Testis (tissue), 2 donors: ENCODE measurements around the gene DUS3L.

Source experiments
- POLR2A ChIP-seq: fragments of 450-650 bp; IDR thresholded peaks from one replicate; pipeline ENCODE4 v1.6.1; 2017; ENCODE audit warnings: antibody characterized with exemption, mild to moderate bottlenecking, moderate library complexity
- TF ChIP-seq, protein P1 (sequence below), 3 experiments: fragments of 450-650 bp in 2 of 3; fragments of 200-600 bp in 1 of 3; sonication (generic) in 1 of 3; IDR thresholded peaks; one replicate each; pipeline ENCODE4 v1.5.1; 2016 to 2019; ENCODE audit warnings: antibody characterized with exemption in 3 of 3, mild to moderate bottlenecking in 2 of 3, moderate library complexity in 1 of 3

DNA sequence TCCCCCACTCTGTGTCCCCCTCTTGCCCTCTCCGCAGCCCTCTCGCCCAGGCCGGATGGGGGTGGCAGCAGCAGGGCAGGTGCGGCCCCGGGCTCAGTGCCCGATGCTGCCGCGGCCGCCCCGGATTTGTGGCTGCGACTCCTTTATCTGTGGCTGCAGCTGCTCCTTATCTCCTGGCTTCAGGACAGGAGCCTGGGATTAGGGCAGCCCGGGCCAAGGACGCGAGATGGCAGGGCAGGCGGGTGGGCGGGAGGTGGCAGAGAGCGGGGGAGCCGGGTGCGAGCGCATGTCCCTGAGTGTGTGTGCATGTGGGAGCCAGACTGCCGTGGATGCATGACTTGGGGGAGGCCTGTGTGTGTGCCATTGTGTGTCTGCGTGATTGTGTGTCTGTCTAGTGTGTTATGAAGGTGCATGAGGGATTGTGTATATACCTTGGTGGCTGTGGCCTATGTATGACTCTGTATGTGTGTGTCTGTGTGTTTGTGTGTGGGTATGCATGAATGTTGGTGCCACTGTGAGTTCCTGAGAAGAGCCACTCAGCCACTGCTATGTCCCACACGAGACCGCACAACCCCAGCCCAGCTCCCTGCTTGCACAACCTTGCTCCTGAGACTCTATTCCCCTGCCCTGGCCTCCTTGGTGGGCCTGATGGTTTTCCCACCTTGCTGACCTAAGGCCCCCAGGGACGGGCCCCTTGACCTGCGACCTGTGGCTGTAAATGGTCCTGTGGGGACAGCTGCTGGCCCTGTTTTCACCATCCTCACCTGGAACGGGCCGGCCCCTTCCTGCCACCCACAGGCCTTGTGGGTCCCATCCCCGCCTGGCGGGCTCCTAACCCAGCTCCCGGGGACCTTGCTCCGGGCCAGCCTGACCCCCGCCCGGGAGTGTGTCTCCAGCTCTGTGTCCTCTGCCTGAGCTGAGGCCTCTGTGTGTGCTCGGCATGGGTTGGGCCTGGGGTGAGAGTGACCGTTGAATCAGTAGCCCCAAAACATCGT lies 8.6 kb upstream of the DUS3L start:
- TF ChIP-seq, protein P1, sequence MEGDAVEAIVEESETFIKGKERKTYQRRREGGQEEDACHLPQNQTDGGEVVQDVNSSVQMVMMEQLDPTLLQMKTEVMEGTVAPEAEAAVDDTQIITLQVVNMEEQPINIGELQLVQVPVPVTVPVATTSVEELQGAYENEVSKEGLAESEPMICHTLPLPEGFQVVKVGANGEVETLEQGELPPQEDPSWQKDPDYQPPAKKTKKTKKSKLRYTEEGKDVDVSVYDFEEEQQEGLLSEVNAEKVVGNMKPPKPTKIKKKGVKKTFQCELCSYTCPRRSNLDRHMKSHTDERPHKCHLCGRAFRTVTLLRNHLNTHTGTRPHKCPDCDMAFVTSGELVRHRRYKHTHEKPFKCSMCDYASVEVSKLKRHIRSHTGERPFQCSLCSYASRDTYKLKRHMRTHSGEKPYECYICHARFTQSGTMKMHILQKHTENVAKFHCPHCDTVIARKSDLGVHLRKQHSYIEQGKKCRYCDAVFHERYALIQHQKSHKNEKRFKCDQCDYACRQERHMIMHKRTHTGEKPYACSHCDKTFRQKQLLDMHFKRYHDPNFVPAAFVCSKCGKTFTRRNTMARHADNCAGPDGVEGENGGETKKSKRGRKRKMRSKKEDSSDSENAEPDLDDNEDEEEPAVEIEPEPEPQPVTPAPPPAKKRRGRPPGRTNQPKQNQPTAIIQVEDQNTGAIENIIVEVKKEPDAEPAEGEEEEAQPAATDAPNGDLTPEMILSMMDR (IDR thresholded peaks at IDR 0.05) = no peak
- TF ChIP-seq POLR2A = no peak
